Measurements from ENCODE around the gene PRIMPOL. TPM values are rescaled to one million over a fixed set of nuclear protein-coding genes. Genes with fewer than 3 reads are reported as not detected.

The PRIMPOL gene
- total and polyA plus RNA-seq, 9 of the 15 experiments (the other 6 are each of a cell fraction or from before 2014, with no cell fraction given), result 11.0 to 32.0 (median 16.1) TPM

- no peak for TF ChIP-seq MGA (IDR thresholded peaks at IDR 0.05)
- no peak for TF ChIP-seq DLX4 (CRISPR knock-in tag; IDR thresholded peaks at IDR 0.05)
- no peak for TF ChIP-seq MCM2 (IDR thresholded peaks at IDR 0.05; ENCODE audit: low read depth)
- 0 out of 2 replicates have a peak, but pooled peaks have one; percentile 20 for TF ChIP-seq SMAD3 (CRISPR knock-in tag; conservative IDR thresholded peaks at IDR 0.05)
- 0 out of 2 replicates have a peak, but pooled peaks have one; percentile 8 for TF ChIP-seq CBX5 (IDR thresholded peaks at IDR 0.05; ENCODE audit: borderline replicate concordance, low read depth)
- 0 out of 2 replicates have a peak, but pooled peaks have one; percentile 17 for TF ChIP-seq TCF3 (CRISPR knock-in tag; IDR thresholded peaks at IDR 0.05)
- TF ChIP-seq ZNF778 (CRISPR knock-in tag; IDR thresholded peaks at IDR 0.05), result no peak
- TF ChIP-seq TAF15 (IDR thresholded peaks at IDR 0.05; ENCODE audit: low read depth, low read length), result no peak
- TF ChIP-seq KAT7 (CRISPR knock-in tag; IDR thresholded peaks at IDR 0.05; ENCODE audit: borderline replicate concordance), result 0 out of 2 replicates have a peak, but pooled peaks have one; percentile 85
- no peak for TF ChIP-seq DEAF1 (CRISPR knock-in tag; IDR thresholded peaks at IDR 0.05)
- TF ChIP-seq L3MBTL2 (IDR thresholded peaks at IDR 0.05), result no peak; the same call in 1 of the 2 replicates
- TF ChIP-seq HSF4 (CRISPR knock-in tag; IDR thresholded peaks at IDR 0.05; ENCODE audit: borderline replicate concordance), result no peak
- TF ChIP-seq ARID2 (IDR thresholded peaks at IDR 0.05), result no peak
- TF ChIP-seq MTA2 (IDR thresholded peaks at IDR 0.05; ENCODE audit: low read depth), result no peak
Measured at GRCh38 chr4:184649026-184649970, at the start of gene PRIMPOL, which contains the start of gene CASP3 (continued).

Measured in K562 (cell line).